GM12874 (cell line): Measurements from ENCODE around the gene SPINT1.

ENCODE experiments used
- CTCF ChIP-seq: IDR thresholded peaks from 2 replicates; pipeline ENCODE4 v1.5.1; 2011; ENCODE audit warnings: low read depth, mild to moderate bottlenecking, control low read depth, low read length, moderate library complexity; ENCODE audit not compliant: insufficient read depth

Gene SPINT1

GRCh38 chr15:40831861-40832260 is 12.0 kb upstream of the SPINT1 start:
- no peak for TF ChIP-seq CTCF

- TF ChIP-seq CTCF = no peak
These were observed 10.9 kb upstream of the SPINT1 start for GRCh38 chr15:40832903-40833302.

- TF ChIP-seq CTCF = no peak
These were observed 7.8 kb upstream of the SPINT1 start for GRCh38 chr15:40836020-40836419.

- no peak for TF ChIP-seq CTCF
These were observed 5.1 kb upstream of the SPINT1 start for GRCh38 chr15:40838756-40839155.

- no peak for TF ChIP-seq CTCF
These were observed 2.1 kb upstream of the SPINT1 start for GRCh38 chr15:40841741-40842140.

GRCh38 chr15:40843261-40843884 is 475 bp upstream of the SPINT1 start:
- TF ChIP-seq CTCF = no peak

GRCh38 chr15:40844696-40845030 is 815 bp downstream of the SPINT1 start:
- no peak for TF ChIP-seq CTCF
